HepG2 (cell line): ENCODE measurements around the gene ATP11A. TPM values are rescaled to one million over a fixed set of nuclear protein-coding genes. Genes with fewer than 3 reads are reported as not detected.

Experiments
- ELF4 ChIP-seq: sonication (generic); formaldehyde crosslinking; IDR thresholded peaks from 2 replicates; pipeline ENCODE4 v1.5.0; 2020; ENCODE audit warnings: missing genetic modification reagents, mild to moderate bottlenecking, moderate library complexity, borderline replicate concordance
- JARID2 ChIP-seq: sonication (generic); formaldehyde crosslinking; IDR thresholded peaks from 2 replicates; pipeline ENCODE4 v1.8.1; 2023; ENCODE audit warnings: missing genetic modification reagents, inconsistent platforms; ENCODE audit not compliant: insufficient replicate concordance
- KMT2A ChIP-seq: sonication (generic); formaldehyde crosslinking; IDR thresholded peaks from 2 replicates; pipeline ENCODE4 v1.4.0; 2020; ENCODE audit warnings: missing genetic modification reagents
- NFRKB ChIP-seq: fragments of 450-650 bp; IDR thresholded peaks from 2 replicates; pipeline ENCODE4 v1.6.1; 2017
- NPAS2 ChIP-seq: sonication (generic); formaldehyde crosslinking; IDR thresholded peaks from 2 replicates; pipeline ENCODE4 v1.8.0; 2022; ENCODE audit warnings: mild to moderate bottlenecking, missing genetic modification reagents, borderline replicate concordance
- REPIN1 ChIP-seq: sonication (generic); formaldehyde crosslinking; IDR thresholded peaks from 2 replicates; pipeline ENCODE4 v1.8.0; 2022; ENCODE audit warnings: missing genetic modification reagents, low read depth, mild to moderate bottlenecking, borderline replicate concordance
- YY1 ChIP-seq: IDR thresholded peaks from 2 replicates; pipeline ENCODE4 v1.6.1; 2011; ENCODE audit warnings: low read length, low read depth, moderate library complexity, mild to moderate bottlenecking; ENCODE audit not compliant: insufficient read depth, insufficient replicate concordance
- ZFYVE20 ChIP-seq: sonication (generic); formaldehyde crosslinking; IDR thresholded peaks from 2 replicates; pipeline ENCODE4 v1.8.0; 2023; ENCODE audit warnings: low read depth, mild to moderate bottlenecking, moderate library complexity, missing genetic modification reagents, borderline replicate concordance
- ZNF296 ChIP-seq: sonication (generic); formaldehyde crosslinking; conservative IDR thresholded peaks from 2 replicates; pipeline ENCODE4 v1.5.0; 2020; ENCODE audit warnings: mild to moderate bottlenecking, missing genetic modification reagents
- polyA plus RNA-seq, 8 experiments: library from polyadenylated mRNA; depleted of rRNA in 3 of 8; stranded (reverse) in 7 of 8; unstranded in 1 of 8; fragments of >200 nt; fragmentation: Illumina TruSeq in 4 of 8; extraction: Trizol in 4 of 8; gene quantifications; 2 replicates each; pipeline versions ENCODE4 v1.2.1 to v1.2.3, GENCODE V29; 2011 to 2016; ENCODE audit warnings: low read depth in 4 of 8, missing spikeins in 1 of 8, mixed read lengths in 1 of 8; ENCODE audit not compliant: insufficient read depth in 1 of 8
- total RNA-seq, 5 experiments: library from RNA; depleted of rRNA; stranded (reverse); fragments of >200 nt; fragmentation: Illumina TruSeq; extraction: Trizol; gene quantifications; 2 replicates each; pipeline ENCODE4 v1.2.3, GENCODE V29; 2016; ENCODE audit warnings: low read depth in 1 of 5
- TF ChIP-seq, protein P1 (sequence below), 2 experiments: sonication (generic) in 1 of 2; formaldehyde crosslinking in 1 of 2; IDR thresholded peaks; 2 replicates each; pipeline versions ENCODE4 v1.4.0 to v1.6.1; 2016 to 2020; ENCODE audit warnings: borderline replicate concordance in 1 of 2, low read depth in 1 of 2, mild to moderate bottlenecking in 1 of 2, missing genetic modification reagents in 1 of 2
- TF ChIP-seq, protein P2 (sequence below): sonication (generic); formaldehyde crosslinking; IDR thresholded peaks from 2 replicates; pipeline ENCODE4 v1.4.0; 2020; ENCODE audit warnings: missing genetic modification reagents
- TF ChIP-seq, protein P3 (sequence below): sonication (generic); formaldehyde crosslinking; IDR thresholded peaks from 2 replicates; pipeline ENCODE4 v1.4.0; 2020; ENCODE audit warnings: missing genetic modification reagents, borderline replicate concordance
- TF ChIP-seq, protein P4 (sequence below): sonication (generic); formaldehyde crosslinking; IDR thresholded peaks from 2 replicates; pipeline ENCODE4 v1.4.0; 2020; ENCODE audit warnings: missing genetic modification reagents, borderline replicate concordance
- TF ChIP-seq, protein P5 (sequence below): sonication (generic); formaldehyde crosslinking; IDR thresholded peaks from 2 replicates; pipeline ENCODE4 v1.5.0; 2020; ENCODE audit warnings: missing genetic modification reagents

The ATP11A gene
- total and polyA plus RNA-seq, 2 of the 13 experiments (the other 11 are each of a cell fraction or from before 2014, with no cell fraction given), result 18.4 to 20.1 TPM

DNA sequence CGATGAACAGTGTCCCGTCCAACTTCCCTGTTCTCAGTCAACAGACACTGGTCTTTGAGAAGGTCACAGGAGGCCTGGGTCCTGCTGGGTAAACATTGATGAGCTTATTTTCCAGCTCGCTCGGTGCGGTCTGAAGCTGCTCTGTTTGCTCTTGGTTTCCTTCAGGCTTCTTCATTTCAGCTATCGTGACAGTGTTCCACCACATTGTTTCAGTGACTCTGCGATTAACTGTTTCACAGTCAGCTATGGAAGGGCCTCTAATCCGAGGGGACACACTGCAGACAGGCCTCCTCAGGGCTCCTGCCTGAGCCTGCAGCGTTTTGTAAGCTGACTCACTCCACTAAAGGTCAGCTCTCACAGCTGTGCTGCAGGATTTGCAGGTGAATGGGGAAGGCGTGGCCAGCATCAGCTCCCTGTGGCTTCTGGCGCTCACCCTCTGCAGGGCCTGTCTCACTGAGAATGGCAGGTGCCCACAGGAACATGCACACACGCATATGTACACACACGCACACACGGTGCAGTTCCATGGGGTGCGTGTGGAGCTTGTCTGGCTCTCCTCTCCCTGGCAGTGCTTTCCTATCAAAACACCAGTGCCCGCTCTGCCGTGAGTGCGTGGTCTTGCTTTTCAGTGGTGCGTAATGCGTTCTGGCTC, 216.3 kb downstream of the ATP11A start (continued):
- TF ChIP-seq, protein P1, sequence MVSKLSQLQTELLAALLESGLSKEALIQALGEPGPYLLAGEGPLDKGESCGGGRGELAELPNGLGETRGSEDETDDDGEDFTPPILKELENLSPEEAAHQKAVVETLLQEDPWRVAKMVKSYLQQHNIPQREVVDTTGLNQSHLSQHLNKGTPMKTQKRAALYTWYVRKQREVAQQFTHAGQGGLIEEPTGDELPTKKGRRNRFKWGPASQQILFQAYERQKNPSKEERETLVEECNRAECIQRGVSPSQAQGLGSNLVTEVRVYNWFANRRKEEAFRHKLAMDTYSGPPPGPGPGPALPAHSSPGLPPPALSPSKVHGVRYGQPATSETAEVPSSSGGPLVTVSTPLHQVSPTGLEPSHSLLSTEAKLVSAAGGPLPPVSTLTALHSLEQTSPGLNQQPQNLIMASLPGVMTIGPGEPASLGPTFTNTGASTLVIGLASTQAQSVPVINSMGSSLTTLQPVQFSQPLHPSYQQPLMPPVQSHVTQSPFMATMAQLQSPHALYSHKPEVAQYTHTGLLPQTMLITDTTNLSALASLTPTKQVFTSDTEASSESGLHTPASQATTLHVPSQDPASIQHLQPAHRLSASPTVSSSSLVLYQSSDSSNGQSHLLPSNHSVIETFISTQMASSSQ (IDR thresholded peaks at IDR 0.05; ENCODE audit: low read depth), result peak; percentile 42; the same call in 1 of the 2 replicates
- TF ChIP-seq, protein P1 (CRISPR knock-in tag; IDR thresholded peaks at IDR 0.05; ENCODE audit: borderline replicate concordance), result no peak
- TF ChIP-seq, protein P2, sequence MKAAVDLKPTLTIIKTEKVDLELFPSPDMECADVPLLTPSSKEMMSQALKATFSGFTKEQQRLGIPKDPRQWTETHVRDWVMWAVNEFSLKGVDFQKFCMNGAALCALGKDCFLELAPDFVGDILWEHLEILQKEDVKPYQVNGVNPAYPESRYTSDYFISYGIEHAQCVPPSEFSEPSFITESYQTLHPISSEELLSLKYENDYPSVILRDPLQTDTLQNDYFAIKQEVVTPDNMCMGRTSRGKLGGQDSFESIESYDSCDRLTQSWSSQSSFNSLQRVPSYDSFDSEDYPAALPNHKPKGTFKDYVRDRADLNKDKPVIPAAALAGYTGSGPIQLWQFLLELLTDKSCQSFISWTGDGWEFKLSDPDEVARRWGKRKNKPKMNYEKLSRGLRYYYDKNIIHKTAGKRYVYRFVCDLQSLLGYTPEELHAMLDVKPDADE (CRISPR knock-in tag), result no peak
- TF ChIP-seq REPIN1 (CRISPR knock-in tag) (no peak), JARID2 (no peak), ZFYVE20 (no peak), ELF4 (CRISPR knock-in tag) (no peak), ZNF296 (CRISPR knock-in tag) (no peak), YY1 (no peak), NFRKB (no peak), KMT2A (CRISPR knock-in tag) (0 out of 2 replicates have a peak, but pooled peaks have one; percentile 26), NPAS2 (no peak)
- TF ChIP-seq, protein P3, sequence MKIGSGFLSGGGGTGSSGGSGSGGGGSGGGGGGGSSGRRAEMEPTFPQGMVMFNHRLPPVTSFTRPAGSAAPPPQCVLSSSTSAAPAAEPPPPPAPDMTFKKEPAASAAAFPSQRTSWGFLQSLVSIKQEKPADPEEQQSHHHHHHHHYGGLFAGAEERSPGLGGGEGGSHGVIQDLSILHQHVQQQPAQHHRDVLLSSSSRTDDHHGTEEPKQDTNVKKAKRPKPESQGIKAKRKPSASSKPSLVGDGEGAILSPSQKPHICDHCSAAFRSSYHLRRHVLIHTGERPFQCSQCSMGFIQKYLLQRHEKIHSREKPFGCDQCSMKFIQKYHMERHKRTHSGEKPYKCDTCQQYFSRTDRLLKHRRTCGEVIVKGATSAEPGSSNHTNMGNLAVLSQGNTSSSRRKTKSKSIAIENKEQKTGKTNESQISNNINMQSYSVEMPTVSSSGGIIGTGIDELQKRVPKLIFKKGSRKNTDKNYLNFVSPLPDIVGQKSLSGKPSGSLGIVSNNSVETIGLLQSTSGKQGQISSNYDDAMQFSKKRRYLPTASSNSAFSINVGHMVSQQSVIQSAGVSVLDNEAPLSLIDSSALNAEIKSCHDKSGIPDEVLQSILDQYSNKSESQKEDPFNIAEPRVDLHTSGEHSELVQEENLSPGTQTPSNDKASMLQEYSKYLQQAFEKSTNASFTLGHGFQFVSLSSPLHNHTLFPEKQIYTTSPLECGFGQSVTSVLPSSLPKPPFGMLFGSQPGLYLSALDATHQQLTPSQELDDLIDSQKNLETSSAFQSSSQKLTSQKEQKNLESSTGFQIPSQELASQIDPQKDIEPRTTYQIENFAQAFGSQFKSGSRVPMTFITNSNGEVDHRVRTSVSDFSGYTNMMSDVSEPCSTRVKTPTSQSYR (CRISPR knock-in tag), result no peak
- TF ChIP-seq, protein P4, sequence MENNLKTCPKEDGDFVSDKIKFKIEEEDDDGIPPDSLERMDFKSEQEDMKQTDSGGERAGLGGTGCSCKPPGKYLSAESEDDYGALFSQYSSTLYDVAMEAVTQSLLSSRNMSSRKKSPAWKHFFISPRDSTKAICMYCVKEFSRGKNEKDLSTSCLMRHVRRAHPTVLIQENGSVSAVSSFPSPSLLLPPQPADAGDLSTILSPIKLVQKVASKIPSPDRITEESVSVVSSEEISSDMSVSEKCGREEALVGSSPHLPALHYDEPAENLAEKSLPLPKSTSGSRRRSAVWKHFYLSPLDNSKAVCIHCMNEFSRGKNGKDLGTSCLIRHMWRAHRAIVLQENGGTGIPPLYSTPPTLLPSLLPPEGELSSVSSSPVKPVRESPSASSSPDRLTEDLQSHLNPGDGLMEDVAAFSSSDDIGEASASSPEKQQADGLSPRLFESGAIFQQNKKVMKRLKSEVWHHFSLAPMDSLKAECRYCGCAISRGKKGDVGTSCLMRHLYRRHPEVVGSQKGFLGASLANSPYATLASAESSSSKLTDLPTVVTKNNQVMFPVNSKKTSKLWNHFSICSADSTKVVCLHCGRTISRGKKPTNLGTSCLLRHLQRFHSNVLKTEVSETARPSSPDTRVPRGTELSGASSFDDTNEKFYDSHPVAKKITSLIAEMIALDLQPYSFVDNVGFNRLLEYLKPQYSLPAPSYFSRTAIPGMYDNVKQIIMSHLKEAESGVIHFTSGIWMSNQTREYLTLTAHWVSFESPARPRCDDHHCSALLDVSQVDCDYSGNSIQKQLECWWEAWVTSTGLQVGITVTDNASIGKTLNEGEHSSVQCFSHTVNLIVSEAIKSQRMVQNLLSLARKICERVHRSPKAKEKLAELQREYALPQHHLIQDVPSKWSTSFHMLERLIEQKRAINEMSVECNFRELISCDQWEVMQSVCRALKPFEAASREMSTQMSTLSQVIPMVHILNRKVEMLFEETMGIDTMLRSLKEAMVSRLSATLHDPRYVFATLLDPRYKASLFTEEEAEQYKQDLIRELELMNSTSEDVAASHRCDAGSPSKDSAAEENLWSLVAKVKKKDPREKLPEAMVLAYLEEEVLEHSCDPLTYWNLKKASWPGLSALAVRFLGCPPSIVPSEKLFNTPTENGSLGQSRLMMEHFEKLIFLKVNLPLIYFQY (CRISPR knock-in tag), result peak; percentile 39; the same call in 1 of the 2 replicates
- TF ChIP-seq, protein P5, sequence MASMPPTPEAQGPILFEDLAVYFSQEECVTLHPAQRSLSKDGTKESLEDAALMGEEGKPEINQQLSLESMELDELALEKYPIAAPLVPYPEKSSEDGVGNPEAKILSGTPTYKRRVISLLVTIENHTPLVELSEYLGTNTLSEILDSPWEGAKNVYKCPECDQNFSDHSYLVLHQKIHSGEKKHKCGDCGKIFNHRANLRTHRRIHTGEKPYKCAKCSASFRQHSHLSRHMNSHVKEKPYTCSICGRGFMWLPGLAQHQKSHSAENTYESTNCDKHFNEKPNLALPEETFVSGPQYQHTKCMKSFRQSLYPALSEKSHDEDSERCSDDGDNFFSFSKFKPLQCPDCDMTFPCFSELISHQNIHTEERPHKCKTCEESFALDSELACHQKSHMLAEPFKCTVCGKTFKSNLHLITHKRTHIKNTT (CRISPR knock-in tag), result no peak
